ENCODE data around the gene RASSF4. TPM values are rescaled to one million over a fixed set of nuclear protein-coding genes. Genes with fewer than 3 reads are reported as not detected.

Gene RASSF4
- 1 to 10 TPM; 1.1 to 2.2 TPM for total RNA-seq

GRCh38 chr10:44959247-44960087, at the start of gene RASSF4:
TSS of gene RASSF4 (plus strand) at chr10:44959802. CDS start at chr10:44970203, 10,401 bp downstream.
- H3K36me3 Mint-ChIP-seq (ENCODE audit: low read depth) = peaks cover 9% of the 10 kb centered on the region
- H3K27me3 Mint-ChIP-seq (ENCODE audit: low read depth) = no peaks in the 10 kb centered on the region
- peaks cover 2% of the 10 kb centered on the region for H3K9me3 Mint-ChIP-seq
- H3K27ac Mint-ChIP-seq = peak within 1 kb of the TSS; percentile 48
- peak; percentile 94 for DNase-seq
- H3K4me3 Mint-ChIP-seq = peak within 1 kb of the TSS; percentile 80
- CTCF ChIA-PET = no interaction called here
- intact Hi-C loops (cut with micrococcal nuclease) = loop anchor here (1.0 to 10.0 kb wide), 4 partner anchors 16 to 1145 kb away; partner anchors contain the start of gene ZNF22
- H3K4me1 Mint-ChIP-seq (ENCODE audit: low read depth) = peaks cover 18% of the 10 kb centered on the region

GRCh38 chr10:44909910-44910309, 49.7 kb upstream of the RASSF4 start:
- Mint-ChIP-seq H3K36me3 (ENCODE audit: low read depth) (no peaks in the 10 kb centered on the region), H3K9me3 (no peaks in the 10 kb centered on the region), H3K4me3 (no peak overlapping the region), H3K27ac (no peak overlapping the region), H3K4me1 (ENCODE audit: low read depth) (peaks cover 16% of the 10 kb centered on the region), H3K27me3 (ENCODE audit: low read depth) (no peaks in the 10 kb centered on the region)
- no peak for DNase-seq
- intact Hi-C loops (cut with micrococcal nuclease) = loop anchor here (10.0 kb wide), 1 partner anchor 65 kb away; the partner anchor contains the start of gene DEPP1
- CTCF ChIA-PET = no interaction called here

GRCh38 chr10:44910602-44911001, 49.0 kb upstream of the RASSF4 start:
- Mint-ChIP-seq H3K27ac (no peak overlapping the region), H3K27me3 (ENCODE audit: low read depth) (no peaks in the 10 kb centered on the region), H3K4me3 (no peak overlapping the region), H3K9me3 (no peaks in the 10 kb centered on the region), H3K4me1 (ENCODE audit: low read depth) (peaks cover 16% of the 10 kb centered on the region), H3K36me3 (ENCODE audit: low read depth) (no peaks in the 10 kb centered on the region)
- CTCF ChIA-PET = no interaction called here
- DNase-seq = no peak
- intact Hi-C loops (cut with micrococcal nuclease) = loop anchor here (10.0 kb wide), 1 partner anchor 64 kb away; the partner anchor contains the start of gene DEPP1

- no peaks in the 10 kb centered on the region for H3K36me3 Mint-ChIP-seq (ENCODE audit: low read depth)
- peaks cover 16% of the 10 kb centered on the region for H3K4me1 Mint-ChIP-seq (ENCODE audit: low read depth)
- H3K9me3 Mint-ChIP-seq = no peaks in the 10 kb centered on the region
- no peaks in the 10 kb centered on the region for H3K27me3 Mint-ChIP-seq (ENCODE audit: low read depth)
- no peak within 1 kb of the TSS for H3K4me3 Mint-ChIP-seq
- CTCF ChIA-PET = no interaction called here
- no peak within 1 kb of the TSS for H3K27ac Mint-ChIP-seq
- no peak for DNase-seq
- intact Hi-C loops (cut with micrococcal nuclease) = loop anchor here (10.0 kb wide), 1 partner anchor 64 kb away; the partner anchor contains the start of gene DEPP1
These were observed 48.5 kb upstream of the RASSF4 start, which contains the start of gene TMEM72 for GRCh38 chr10:44911081-44911540. TSS of gene TMEM72 (plus strand) at chr10:44911337. CDS start at chr10:44911513, 176 bp downstream.

- H3K4me3 Mint-ChIP-seq = no peak overlapping the region
- no peak overlapping the region for H3K27ac Mint-ChIP-seq
- no peak for DNase-seq
- intact Hi-C loops (cut with micrococcal nuclease) = loop anchor here (10.0 kb wide), 1 partner anchor 63 kb away; the partner anchor contains the start of gene DEPP1
- CTCF ChIA-PET = no interaction called here
- no peaks in the 10 kb centered on the region for H3K9me3 Mint-ChIP-seq
- H3K27me3 Mint-ChIP-seq (ENCODE audit: low read depth) = no peaks in the 10 kb centered on the region
- H3K4me1 Mint-ChIP-seq (ENCODE audit: low read depth) = peaks cover 16% of the 10 kb centered on the region
- H3K36me3 Mint-ChIP-seq (ENCODE audit: low read depth) = no peaks in the 10 kb centered on the region
These were observed 47.7 kb upstream of the RASSF4 start for GRCh38 chr10:44911951-44912350.

- peak; percentile 52 for DNase-seq
- Mint-ChIP-seq H3K27me3 (ENCODE audit: low read depth) (no peaks in the 10 kb centered on the region), H3K27ac (peak overlapping the region; percentile 77), H3K4me1 (ENCODE audit: low read depth) (peaks cover 16% of the 10 kb centered on the region), H3K36me3 (ENCODE audit: low read depth) (no peaks in the 10 kb centered on the region), H3K9me3 (peaks cover 4% of the 10 kb centered on the region), H3K4me3 (peak overlapping the region; percentile 20)
- intact Hi-C loops (cut with micrococcal nuclease) = loop anchor here (1.0 to 10.0 kb wide), 2 partner anchors 35 to 61 kb away; partner anchors contain the start of gene DEPP1
- CTCF ChIA-PET = interaction anchor here (1.4 kb wide), 1 partner anchor 21 kb away, joined by 3 read pairs; no protein-coding TSS in a partner anchor
These were observed 46.1 kb upstream of the RASSF4 start for GRCh38 chr10:44913350-44914081.

- intact Hi-C loops (cut with micrococcal nuclease) = loop anchor here (10.0 kb wide), 1 partner anchor 60 kb away; the partner anchor contains the start of gene DEPP1
- no peaks in the 10 kb centered on the region for H3K36me3 Mint-ChIP-seq (ENCODE audit: low read depth)
- H3K4me3 Mint-ChIP-seq = no peak overlapping the region
These were observed 44.7 kb upstream of the RASSF4 start for GRCh38 chr10:44914891-44915290.

GRCh38 chr10:44916429-44916828, 43.2 kb upstream of the RASSF4 start:
- intact Hi-C loops (cut with micrococcal nuclease) = loop anchor here (10.0 kb wide), 1 partner anchor 58 kb away; the partner anchor contains the start of gene DEPP1
- peaks cover 4% of the 10 kb centered on the region for H3K9me3 Mint-ChIP-seq
- no peaks in the 10 kb centered on the region for H3K27me3 Mint-ChIP-seq (ENCODE audit: low read depth)
- H3K4me1 Mint-ChIP-seq (ENCODE audit: low read depth) = peaks cover 16% of the 10 kb centered on the region
- CTCF ChIA-PET = no interaction called here
- no peak overlapping the region for H3K4me3 Mint-ChIP-seq
- H3K27ac Mint-ChIP-seq = no peak overlapping the region
- H3K36me3 Mint-ChIP-seq (ENCODE audit: low read depth) = no peaks in the 10 kb centered on the region
- DNase-seq = no peak

More at GRCh38 chr10:44914891-44915290, 44.7 kb upstream of the RASSF4 start:
- peaks cover 4% of the 10 kb centered on the region for H3K9me3 Mint-ChIP-seq
- CTCF ChIA-PET = interaction anchor here (1.4 kb wide), 1 partner anchor 19 kb away, joined by 3 read pairs; no protein-coding TSS in a partner anchor
- no peak overlapping the region for H3K27ac Mint-ChIP-seq
- no peaks in the 10 kb centered on the region for H3K27me3 Mint-ChIP-seq (ENCODE audit: low read depth)
- DNase-seq = no peak
- H3K4me1 Mint-ChIP-seq (ENCODE audit: low read depth) = peaks cover 16% of the 10 kb centered on the region

GRCh38 chr10:44917848-44918247, 41.8 kb upstream of the RASSF4 start:
- no peaks in the 10 kb centered on the region for H3K36me3 Mint-ChIP-seq (ENCODE audit: low read depth)
- no peaks in the 10 kb centered on the region for H3K27me3 Mint-ChIP-seq (ENCODE audit: low read depth)
- no peak overlapping the region for H3K27ac Mint-ChIP-seq
- intact Hi-C loops (cut with micrococcal nuclease) = loop anchor here (10.0 kb wide), 1 partner anchor 57 kb away; the partner anchor contains the start of gene DEPP1
- H3K4me1 Mint-ChIP-seq (ENCODE audit: low read depth) = peaks cover 16% of the 10 kb centered on the region
- H3K4me3 Mint-ChIP-seq = no peak overlapping the region
- peaks cover 4% of the 10 kb centered on the region for H3K9me3 Mint-ChIP-seq
- DNase-seq = no peak
- CTCF ChIA-PET = no interaction called here

- intact Hi-C loops (cut with micrococcal nuclease) = no loop called here
- Mint-ChIP-seq H3K36me3 (ENCODE audit: low read depth) (no peaks in the 10 kb centered on the region), H3K27me3 (ENCODE audit: low read depth) (no peaks in the 10 kb centered on the region), H3K4me3 (no peak overlapping the region), H3K9me3 (peaks cover 4% of the 10 kb centered on the region), H3K27ac (no peak overlapping the region), H3K4me1 (ENCODE audit: low read depth) (no peaks in the 10 kb centered on the region)
- CTCF ChIA-PET = no interaction called here
- no peak for DNase-seq
These were observed 39.4 kb upstream of the RASSF4 start for GRCh38 chr10:44920252-44920651.

- intact Hi-C loops (cut with micrococcal nuclease) = no loop called here
- Mint-ChIP-seq H3K36me3 (ENCODE audit: low read depth) (no peaks in the 10 kb centered on the region), H3K4me1 (ENCODE audit: low read depth) (no peaks in the 10 kb centered on the region), H3K9me3 (peaks cover 4% of the 10 kb centered on the region), H3K27ac (no peak overlapping the region), H3K4me3 (no peak overlapping the region), H3K27me3 (ENCODE audit: low read depth) (no peaks in the 10 kb centered on the region)
- DNase-seq = no peak
- CTCF ChIA-PET = interaction anchor here (1.5 kb wide), 1 partner anchor 12 kb away, joined by 3 read pairs; no protein-coding TSS in a partner anchor
These were observed 38.5 kb upstream of the RASSF4 start for GRCh38 chr10:44921061-44921460.

- Mint-ChIP-seq H3K27ac (no peak overlapping the region), H3K4me1 (ENCODE audit: low read depth) (no peaks in the 10 kb centered on the region), H3K27me3 (ENCODE audit: low read depth) (no peaks in the 10 kb centered on the region), H3K9me3 (peaks cover 4% of the 10 kb centered on the region), H3K4me3 (no peak overlapping the region), H3K36me3 (ENCODE audit: low read depth) (no peaks in the 10 kb centered on the region)
- DNase-seq = no peak
- intact Hi-C loops (cut with micrococcal nuclease) = no loop called here
- CTCF ChIA-PET = interaction anchor here (1.5 kb wide), 1 partner anchor 12 kb away, joined by 3 read pairs; no protein-coding TSS in a partner anchor
These were observed 38.1 kb upstream of the RASSF4 start for GRCh38 chr10:44921506-44921905.

All from activated naive CD4-positive, alpha-beta T cell treated with anti-CD3 and anti-CD28 coated beads for 36 hours (primary cell).